ENCODE measurements around the gene TERT. TPM values are rescaled to one million over a fixed set of nuclear protein-coding genes. Genes with fewer than 3 reads are reported as not detected.

The TERT gene
- total RNA-seq, 2 donors from 2014 or later = not detected

- DNase-seq = no peak
Observed at GRCh38 chr5:1215320-1216096, 79.4 kb downstream of the TERT start.

GRCh38 chr5:1214936-1215220 lies 80.0 kb downstream of the TERT start:
- Histone ChIP-seq H3K36me3 (replicated peaks in 1 of 2; ENCODE audit: insufficient read depth in 1 of 2, low read depth in 2 of 2) (no peaks in the 10 kb centered on the region), H3K4me1 (no peaks in the 10 kb centered on the region), H3K27me3 (no peaks in the 10 kb centered on the region), H3K27ac (no peak overlapping the region), H3K4me3 (no peak overlapping the region), H3K9me3 (no peaks in the 10 kb centered on the region)
- ATAC-seq = no peak
- DNase-seq = no peak
- TF ChIP-seq POLR2A (IDR thresholded peaks at IDR 0.05) = no peak
- TF ChIP-seq CTCF (IDR thresholded peaks at IDR 0.05) = no peak
- WGBS, 2 donors = 72% methylated on average over 2 of the region's 2 CpGs; no CpG with 5 or more reads in 1 of the 2 donors
- intact Hi-C loops (cut with DNase I) = no loop called here

More at GRCh38 chr5:1215320-1216096, 79.4 kb downstream of the TERT start:
- intact Hi-C loops (cut with DNase I) = no loop called here
- Histone ChIP-seq H3K36me3 (replicated peaks in 1 of 2; ENCODE audit: insufficient read depth in 1 of 2, low read depth in 2 of 2) (no peaks in the 10 kb centered on the region), H3K27ac (no peak overlapping the region), H3K4me3 (no peak overlapping the region), H3K4me1 (no peaks in the 10 kb centered on the region), H3K9me3 (no peaks in the 10 kb centered on the region), H3K27me3 (no peaks in the 10 kb centered on the region)
- 86 to 87% methylated on average over 17 to 23 of the region's 23 CpGs for WGBS, 2 donors
- no peak for ATAC-seq
- no peak for TF ChIP-seq POLR2A (IDR thresholded peaks at IDR 0.05)
- no peak for TF ChIP-seq CTCF (IDR thresholded peaks at IDR 0.05)

- DNase-seq = peak in 1 of 4 donors; percentile 1
- no peak overlapping the region for H3K4me3 ChIP-seq
- ATAC-seq = no peak
- H3K36me3 ChIP-seq (replicated peaks in 1 of 2; ENCODE audit: insufficient read depth in 1 of 2, low read depth in 2 of 2) = no peaks in the 10 kb centered on the region
- TF ChIP-seq POLR2A (IDR thresholded peaks at IDR 0.05) (no peak), CTCF (IDR thresholded peaks at IDR 0.05) (no peak)
- H3K27me3 ChIP-seq = no peaks in the 10 kb centered on the region
- intact Hi-C loops (cut with DNase I) = no loop called here
- H3K27ac ChIP-seq = no peak overlapping the region
- H3K9me3 ChIP-seq = no peaks in the 10 kb centered on the region
- no peaks in the 10 kb centered on the region for H3K4me1 ChIP-seq
- 49 to 68% methylated on average over 16 to 22 of the region's 22 CpGs for WGBS, 2 donors
Observed at GRCh38 chr5:1214163-1214935, 80.5 kb downstream of the TERT start.

GRCh38 chr5:1213508-1214162 lies 81.2 kb downstream of the TERT start:
- Histone ChIP-seq H3K4me1 (no peaks in the 10 kb centered on the region), H3K27me3 (no peaks in the 10 kb centered on the region), H3K9me3 (no peaks in the 10 kb centered on the region), H3K36me3 (replicated peaks in 1 of 2; ENCODE audit: insufficient read depth in 1 of 2, low read depth in 2 of 2) (no peaks in the 10 kb centered on the region), H3K27ac (no peak overlapping the region), H3K4me3 (no peak overlapping the region)
- no peak for TF ChIP-seq POLR2A (IDR thresholded peaks at IDR 0.05)
- TF ChIP-seq CTCF (IDR thresholded peaks at IDR 0.05) = no peak
- peak in 1 of 4 donors; percentile 3 for DNase-seq
- intact Hi-C loops (cut with DNase I) = no loop called here
- WGBS, 2 donors = 74 to 75% methylated on average over 4 to 14 of the region's 25 CpGs
- ATAC-seq = no peak

Measured in body of pancreas (tissue), 4 donors.